Subcutaneous preadipocyte (primary cell): ENCODE measurements around the gene PRDX4. TPM values are rescaled to one million over a fixed set of nuclear protein-coding genes. Genes with fewer than 3 reads are reported as not detected.

Experiments
- total RNA-seq: library from RNA; depleted of rRNA; stranded (reverse); fragments of >200 nt; gene quantifications from 2 replicates; pipeline ENCODE4 v1.2.3, GENCODE V29; 2012

Gene PRDX4
- total RNA-seq, result 201 and 268 TPM in 2 replicates

DNA sequence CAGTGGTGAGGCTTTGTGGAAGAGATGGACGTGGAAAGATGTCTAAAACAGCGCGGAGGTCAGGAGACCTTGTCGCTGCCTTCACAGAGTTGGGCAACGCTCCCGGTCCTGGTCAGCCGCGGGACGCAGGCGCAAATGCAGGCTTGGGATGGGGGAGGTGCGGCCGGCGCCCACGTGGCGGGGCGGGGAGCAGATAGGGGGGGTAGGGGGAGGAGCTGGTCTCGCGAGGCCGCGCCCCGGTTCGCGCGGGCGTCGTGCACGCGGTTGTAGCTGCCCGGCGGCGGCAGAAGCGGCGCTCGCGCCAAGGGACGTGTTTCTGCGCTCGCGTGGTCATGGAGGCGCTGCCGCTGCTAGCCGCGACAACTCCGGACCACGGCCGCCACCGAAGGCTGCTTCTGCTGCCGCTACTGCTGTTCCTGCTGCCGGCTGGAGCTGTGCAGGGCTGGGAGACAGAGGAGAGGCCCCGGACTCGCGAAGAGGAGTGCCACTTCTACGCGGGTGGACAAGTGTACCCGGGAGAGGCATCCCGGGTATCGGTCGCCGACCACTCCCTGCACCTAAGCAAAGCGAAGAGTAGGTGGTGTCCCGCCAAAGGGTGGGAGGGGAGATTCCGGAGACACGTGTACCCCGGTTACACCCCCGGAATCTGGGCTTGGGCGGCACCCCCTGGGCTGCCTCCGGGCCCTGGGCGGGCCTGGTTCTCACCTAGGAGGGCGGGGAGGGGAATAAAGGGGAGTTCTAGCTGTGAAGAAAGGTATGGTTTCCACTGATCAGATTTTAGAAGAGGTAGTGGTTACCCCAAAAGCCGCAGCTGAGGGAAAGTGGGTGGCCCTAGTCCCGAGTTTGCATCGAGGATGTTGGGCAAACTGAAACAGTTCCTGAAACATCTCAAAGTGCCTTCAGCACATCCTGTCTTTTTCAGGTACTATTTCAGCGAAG, at the start of gene PRDX4:
Gene PRDX4, plus strand, starts transcription at position 255 of the 939 bp plus-strand sequence. Its CDS starts 78 bp downstream, at position 333.

Other genes starting within 250 kb of the PRDX4 start
- 49.2 and 52.2 TPM in 2 replicates for gene ACOT9, start 75.8 kb downstream of the PRDX4 start, total RNA-seq
- gene SAT1, start 115.7 kb downstream of the PRDX4 start, total RNA-seq, result 32.6 and 47.4 TPM in 2 replicates
- 7.3 and 7.6 TPM in 2 replicates for gene APOO, start 240.4 kb downstream of the PRDX4 start, total RNA-seq
- gene CXorf58, start 240.5 kb downstream of the PRDX4 start, total RNA-seq, result not detected in 2 replicates